GM21576 (cell line): ENCODE measurements around the gene HTRA2.

Experiments used
- ATAC-seq: cut with Tn5 transposase; IDR thresholded peaks from one replicate; pipeline ENCODE4 v1.9.1; 2021; ENCODE audit warnings: mild to moderate bottlenecking, moderate library complexity; ENCODE audit not compliant: unreplicated experiment

The HTRA2 gene

DNA sequence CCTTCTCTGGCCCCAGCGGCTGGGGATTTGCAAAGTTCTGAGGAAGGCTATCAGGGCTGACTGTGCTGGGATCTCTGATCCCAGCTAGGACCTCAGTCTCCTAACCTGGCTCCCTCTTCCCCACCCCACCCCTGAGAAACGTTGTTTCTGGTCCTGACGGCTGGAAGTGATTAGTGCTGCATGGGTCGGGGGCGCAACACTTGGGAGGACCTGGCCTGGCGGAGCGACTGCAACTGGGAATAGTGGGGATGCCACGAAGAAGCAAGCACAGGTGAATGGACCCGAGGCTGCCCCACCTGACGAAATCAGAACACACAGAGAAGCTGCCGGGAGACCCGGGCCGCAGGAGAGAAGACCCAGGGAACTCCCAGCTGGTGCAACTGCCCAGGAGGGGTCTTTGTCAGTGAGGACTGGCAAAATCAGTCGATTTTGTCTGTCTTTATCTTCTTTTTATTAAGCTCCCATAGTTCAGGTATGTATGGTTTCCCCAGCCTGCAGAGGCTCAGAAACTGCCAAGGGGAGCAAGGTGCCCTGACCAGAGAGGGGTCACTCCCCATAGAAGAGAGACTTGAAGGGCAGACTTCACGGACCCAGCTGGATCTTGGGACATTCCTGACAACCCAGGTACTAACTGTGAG lies 29.7 kb upstream of the HTRA2 start:
- ATAC-seq, result no peak

DNA sequence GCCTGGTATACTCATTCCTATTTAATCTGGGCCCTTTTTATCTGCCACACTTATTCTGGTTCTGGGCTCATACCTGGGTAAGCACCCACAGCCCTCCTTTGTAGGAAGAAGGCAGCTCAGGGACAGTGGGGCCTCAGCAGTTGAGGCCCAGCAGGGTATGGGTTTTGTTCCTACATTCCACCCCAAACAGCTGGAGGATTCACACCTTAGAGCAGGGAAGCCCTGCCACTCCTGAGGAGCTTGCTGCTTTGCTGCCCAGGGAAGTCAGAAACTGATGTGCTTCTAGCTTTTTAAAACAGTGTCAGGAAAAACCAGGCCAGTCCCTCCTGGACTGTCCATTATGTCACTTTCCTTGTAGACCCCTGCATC lies 29.2 kb upstream of the HTRA2 start:
- no peak for ATAC-seq

DNA sequence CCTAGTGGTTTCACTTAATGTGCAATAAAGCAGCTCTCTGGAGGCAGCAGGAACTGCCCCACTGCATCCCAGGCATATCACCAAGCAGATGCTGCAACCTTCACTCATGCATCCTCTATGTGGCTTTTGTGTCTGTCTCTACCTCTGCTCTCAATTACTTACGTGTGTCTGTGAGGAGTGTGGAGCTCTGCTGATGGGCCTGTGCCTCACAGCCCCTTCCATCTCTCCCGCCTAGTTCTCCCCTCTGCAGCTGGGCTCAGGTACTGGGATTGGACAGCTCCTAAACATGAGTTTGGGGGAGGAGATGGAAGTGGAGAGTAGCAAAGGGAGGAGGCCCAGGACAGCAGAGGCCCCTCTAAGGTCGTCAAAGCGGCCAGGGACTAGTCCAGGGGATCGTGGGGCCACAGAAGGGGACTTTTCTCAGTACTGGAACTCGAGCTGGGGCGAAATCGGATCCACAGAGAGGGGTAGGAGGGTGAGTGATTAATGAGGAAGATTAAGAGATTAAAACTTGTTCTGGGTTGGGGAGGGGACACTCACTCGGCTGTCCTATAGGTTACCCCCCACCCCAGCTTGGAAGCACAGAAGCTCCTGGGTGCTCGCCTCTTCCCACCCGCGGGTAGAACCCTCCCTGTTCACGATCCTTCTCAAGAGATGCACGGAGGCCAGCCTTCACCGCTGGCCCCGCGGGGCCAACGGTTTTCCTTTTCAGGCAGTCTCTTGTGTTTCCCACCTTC lies 28.2 kb upstream of the HTRA2 start:
- no peak for ATAC-seq

DNA sequence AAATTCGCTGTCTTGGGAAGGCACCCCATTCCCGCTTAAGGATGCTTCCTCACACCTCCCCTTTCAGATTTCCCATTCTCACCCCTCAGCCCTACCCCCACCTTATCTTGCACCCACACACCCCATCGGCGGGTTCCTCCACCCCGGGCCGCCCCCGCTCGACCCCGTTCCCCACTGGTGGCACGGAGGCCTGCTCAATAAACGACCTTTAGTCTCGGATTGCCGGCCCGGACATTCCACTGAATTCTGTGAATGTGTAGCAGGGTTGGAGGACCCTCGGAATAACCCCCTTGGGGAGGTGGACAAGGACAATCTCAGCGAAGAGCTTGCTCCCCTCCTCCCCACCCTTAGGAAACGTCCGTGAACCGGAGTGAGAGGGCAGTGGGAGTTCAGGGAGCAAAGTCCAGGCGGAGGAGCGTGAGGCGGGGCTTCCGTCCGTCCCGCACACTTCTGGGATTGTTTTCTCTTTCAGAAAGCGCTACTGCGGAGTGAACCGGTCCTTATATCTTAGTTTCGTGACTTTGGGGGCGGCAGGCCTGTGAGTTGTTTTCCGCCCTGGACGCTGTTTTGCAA lies 27.5 kb upstream of the HTRA2 start:
- ATAC-seq, result no peak

DNA sequence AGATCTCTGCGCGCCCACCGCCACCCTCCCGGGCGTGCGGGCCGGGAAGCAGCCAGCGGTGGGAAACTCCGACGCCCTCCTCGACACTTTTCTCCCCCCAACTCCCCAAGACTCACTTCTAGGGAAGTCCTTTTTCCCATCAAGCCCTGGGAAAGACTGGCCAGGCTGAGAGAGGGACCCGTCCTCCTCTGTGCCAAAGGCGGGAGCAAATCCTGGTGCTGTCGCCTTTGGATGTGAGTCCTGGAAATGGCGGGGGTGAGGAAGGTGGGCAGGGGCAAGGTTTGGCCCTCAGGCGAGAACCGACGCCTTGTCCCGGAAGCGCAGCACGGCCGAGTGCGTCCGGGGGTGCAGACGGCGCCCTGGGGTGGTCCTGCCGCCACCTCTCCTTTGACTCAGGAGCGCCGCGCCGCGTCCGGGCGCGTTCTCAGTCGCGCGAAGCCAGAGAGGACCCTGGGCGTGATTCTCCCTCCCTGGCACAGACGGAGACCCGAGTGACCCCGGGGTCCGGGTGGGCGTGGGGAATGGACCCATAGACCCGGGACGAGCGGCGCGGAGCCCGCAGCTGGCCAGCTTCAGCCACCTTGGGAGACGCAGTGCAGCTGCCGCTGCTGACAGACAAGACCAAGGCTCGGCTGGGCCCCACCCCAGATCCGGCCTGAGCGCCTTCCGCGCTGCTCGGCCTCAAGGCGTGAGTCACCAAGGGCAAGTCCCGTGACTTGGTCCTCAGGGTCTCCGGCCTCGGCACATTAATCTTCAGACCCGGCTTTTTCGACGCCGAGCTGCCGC lies 26.8 kb upstream of the HTRA2 start:
- no peak for ATAC-seq

DNA sequence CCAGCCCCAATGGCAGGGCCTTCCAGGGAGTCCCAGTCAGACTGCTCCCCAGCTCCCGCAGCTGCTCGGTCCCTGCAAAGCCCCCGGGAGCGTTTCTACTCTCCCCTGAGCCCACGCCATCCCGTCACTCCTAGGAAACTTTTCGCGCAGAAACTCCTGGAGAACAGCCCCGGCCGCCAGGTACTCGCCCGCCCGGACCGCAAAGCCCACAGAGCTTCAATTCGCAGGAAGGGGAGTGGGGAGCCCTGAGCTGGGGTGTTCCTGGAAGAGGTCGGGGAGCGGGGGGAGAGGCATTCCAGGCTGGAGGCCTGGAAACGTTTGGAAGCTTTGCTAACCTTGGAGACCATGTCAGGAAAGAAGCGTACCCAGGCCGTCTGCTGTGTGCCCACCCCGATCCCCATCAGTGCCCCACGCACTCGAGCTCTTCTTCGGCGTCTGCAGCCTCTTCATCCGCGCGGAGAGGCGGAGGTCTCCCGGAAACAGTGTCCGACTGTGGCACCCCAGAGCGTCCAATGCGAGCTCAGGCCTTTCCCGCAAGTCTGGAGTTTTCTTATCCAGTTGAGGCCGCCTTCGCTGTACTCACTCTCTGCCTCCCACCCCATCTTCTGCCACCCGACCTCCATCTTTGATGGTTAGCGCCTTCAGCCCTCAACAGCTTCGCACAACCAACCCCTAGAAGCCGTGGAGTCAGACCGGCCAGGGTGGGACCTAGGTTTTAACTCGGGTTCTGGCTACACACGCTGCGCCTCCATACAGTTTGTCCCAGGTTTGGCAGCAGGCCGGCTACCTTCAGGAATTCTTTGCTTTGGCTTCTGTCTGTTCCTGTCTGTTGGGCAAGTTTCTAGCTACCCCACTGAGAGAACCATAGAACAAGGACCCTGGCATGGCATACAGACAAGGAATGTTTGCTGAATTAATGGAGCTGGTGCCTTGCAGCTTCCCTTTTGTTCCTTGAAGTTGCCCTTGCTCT lies 25.9 kb upstream of the HTRA2 start:
- no peak for ATAC-seq

DNA sequence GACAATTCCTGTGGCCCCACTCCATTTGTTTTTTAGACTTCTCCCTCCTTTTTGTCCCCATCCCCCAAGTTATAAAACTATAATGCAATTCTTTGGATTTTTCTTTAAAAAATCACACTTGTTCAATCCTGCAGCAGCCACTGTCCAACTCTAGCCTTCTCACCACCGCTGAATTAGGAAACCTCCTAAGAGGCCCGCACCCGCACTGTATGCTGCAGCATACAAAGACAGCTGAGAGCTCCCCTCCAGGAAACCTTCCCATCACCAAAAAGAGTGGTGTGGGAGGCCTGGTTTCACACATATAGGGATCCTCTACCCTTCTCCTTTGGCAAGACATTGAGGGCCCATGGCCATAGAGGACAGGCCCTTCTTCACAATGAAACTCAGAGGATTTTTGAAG lies 25.1 kb upstream of the HTRA2 start:
- no peak for ATAC-seq

DNA sequence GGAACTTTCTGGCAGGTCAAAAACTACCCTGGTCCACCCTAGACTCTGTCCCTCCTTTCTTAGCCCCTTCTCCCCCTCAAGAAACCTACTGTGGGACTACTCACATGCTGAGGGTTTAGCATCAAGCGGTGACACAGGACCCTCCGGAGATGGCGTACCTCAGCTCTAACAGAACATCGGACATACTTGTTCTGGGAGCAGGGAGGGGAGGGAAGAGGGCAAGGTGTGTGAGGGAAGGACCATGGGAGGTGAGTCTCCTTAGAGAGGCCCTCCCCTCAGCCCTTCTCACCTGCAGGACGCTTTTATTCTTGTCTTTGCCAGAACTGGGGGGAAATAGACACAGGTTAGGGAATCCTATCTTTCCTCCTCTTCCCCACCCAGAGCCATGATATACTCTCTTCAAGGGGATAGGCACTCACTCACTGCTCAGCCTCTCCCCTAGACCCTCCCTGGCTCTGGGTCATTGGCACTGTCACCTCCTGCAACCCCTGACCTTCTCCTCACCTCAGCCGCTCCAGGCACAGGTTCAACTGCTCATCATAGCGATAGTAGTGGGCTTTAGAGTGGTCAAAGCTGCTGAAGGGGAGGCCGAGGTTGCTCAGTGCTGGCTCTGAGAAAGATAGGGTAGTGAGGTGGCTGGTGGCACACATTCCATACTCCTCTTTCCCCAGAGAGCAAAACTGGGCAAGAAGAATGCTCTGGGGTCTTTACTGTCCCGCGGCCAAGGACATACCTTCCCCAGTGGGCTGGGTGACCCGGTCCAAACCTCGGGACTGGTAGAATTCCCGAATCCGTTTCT lies 24.1 kb upstream of the HTRA2 start:
- ATAC-seq, result no peak

DNA sequence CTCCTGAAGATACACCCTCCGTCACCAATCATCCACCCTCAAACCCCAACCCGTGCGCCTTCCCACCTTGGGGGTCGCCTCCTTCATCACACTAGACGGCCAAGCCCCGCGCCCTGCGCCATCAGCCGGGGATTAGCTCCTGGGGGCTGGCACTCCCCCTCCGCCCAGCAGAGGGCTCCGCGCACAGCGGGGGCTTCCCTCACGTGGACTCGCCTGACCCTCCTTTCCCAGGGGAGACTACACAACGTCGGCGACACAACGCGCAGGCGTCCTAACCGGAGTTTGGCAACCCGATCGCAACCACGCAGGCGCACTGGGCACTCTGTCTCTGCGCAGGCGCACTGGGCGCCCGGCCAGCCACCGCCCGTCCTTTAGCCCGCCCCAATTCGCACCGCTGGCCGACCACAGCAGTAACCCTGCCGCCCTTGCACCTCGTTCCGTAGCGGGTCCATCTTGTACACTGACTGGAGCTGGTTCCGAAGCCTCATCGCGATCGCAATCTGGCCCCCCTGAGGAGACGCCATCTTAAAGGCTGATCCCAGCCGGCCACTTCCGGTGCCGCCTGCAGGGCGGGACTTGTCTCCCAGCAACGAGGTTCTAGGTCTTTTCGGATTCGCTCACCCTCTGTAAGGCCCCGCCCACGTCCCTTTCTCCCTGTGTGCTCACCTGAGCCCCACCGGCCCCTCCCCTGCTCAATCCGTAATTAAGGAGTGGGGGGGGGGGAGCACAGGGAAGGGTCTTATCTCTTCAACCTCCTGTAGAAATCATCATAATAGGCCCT lies 22.4 kb upstream of the HTRA2 start, which contains the start of gene PCGF1:
Gene PCGF1, minus strand, starts transcription at position 551 of the 781 bp plus-strand sequence. Its CDS starts 27 bp downstream, at position 524.
- ATAC-seq, result peak; percentile 85

DNA sequence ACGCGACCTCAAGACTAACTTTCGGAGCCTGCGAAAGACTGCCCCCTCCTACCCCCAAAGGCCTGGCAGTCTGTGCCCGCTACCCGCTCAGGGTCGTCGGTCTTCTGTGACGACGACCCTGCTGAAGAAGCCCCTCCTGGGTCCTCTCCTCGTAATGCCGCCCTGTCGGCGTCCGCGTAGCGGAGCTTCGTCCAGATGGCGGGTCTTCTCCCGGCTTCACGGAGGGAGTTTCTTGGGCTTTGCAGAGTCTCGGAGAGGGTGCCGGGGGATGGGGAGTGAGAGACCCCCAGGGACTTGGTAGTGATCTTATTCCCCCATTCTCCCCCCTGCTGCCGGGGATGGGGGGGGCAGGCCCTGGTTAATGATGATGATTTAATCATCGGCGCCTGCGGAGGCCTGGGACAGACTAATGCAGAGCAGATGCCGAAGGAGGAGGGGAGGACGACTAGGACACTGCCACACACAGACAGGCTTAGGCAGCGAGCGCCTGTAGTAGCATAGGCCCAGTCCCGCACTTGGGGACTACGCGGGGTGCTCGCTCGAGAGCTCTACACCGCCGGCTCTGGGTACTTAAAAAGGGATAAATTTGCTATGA lies 21.7 kb upstream of the HTRA2 start:
- peak; percentile 12 for ATAC-seq

DNA sequence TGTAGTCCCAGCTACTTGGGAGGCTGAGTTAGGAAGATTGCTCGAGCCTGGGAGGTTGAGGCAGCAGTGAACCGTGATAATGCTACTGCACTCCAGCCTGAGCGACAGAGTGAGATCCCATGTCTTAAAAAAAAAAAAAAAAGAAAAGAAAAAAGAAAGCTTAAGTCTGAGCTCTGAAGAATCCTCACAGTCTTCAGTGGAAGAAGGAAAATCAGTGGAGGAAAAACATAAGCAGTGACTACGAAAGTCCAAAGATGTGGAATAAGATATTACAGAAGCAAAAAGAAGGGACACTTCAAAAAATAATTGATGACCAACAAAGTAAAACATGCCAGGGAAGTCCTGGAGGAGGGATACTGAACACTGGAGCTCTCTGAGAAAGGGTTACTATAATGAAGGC lies 19.5 kb upstream of the HTRA2 start:
- ATAC-seq, result no peak

DNA sequence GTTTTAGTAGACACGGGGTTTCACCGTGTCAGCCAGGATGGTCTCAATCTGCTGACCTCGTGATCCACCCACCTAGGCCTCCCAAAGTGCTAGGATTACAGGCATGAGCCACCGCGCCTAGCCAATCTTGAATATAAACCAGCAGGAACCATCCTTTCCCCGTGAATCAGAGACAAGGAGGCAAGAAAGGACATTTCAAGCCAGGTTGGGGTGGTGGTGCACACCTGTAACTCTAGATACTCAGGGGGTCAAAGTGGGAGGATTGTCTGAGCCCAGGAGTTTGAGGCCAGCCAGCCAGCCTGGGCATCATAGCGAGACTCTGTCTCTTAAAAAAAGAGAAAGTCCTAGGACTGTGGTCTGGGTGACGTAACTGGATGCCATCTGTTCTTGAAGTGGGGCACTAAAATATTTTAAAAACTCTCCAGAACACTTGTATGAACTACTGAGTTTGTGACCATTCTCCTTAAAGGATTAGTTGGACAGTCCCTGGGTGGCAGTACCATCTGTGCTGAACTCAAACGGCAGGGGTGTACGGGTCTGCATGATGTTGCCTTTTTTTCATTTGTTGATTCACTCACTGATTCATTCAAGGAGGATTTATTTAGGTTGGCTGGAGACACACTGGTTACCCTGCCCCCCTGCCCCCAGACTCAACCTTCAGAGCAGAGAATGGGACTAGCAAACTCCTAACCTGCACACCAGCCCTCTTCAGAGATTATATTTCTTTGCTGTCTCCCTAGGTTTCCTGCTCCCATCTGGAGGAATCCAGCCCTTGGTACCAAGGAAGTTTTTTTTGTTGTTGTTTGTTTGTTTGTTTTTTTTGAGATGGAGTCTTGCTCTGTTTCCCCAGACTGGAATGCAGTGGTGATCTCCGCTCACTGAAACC lies 18.4 kb upstream of the HTRA2 start:
- ATAC-seq, result no peak

DNA sequence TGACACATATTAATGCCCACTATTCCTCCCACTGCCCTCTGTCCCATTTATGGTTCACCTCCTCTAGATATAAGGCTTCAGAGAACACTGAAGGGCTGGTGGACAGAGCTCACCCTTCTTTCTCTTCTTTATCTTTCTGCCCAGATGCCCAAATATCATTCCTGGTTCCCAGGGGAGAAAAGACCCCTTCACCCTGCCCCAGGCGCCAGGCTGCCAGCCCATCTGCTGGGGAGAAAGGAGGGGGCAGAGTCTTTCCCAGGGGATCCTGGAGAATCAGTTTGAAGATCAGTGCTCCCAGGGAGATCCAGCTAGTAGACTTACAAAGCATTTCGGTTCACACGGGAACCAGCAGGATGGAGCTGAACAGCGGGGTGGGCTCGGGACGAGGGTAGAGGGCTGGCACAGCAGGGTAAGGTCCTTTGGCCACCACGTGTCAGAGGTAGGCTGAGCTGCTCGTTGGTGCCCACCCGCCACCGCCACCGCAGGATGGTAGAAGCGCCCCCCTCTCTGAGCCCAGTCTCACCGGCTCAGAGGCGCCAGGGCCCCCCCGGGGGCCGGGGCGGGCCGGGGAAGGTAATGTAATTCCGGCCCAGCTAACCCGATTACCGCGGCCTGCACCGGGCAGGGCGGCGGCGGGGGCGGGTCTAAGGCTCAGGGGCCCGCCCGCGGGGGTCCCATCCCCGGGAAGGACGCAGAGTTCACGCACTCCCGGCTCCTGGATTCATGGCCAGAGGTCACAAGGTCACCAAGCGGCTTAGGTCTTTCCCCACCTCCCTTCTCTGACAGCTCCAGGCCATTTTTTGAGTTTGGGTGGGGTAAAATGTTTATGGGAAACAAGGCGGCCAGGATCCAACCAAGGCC lies 16.8 kb upstream of the HTRA2 start:
- ATAC-seq, result no peak

DNA sequence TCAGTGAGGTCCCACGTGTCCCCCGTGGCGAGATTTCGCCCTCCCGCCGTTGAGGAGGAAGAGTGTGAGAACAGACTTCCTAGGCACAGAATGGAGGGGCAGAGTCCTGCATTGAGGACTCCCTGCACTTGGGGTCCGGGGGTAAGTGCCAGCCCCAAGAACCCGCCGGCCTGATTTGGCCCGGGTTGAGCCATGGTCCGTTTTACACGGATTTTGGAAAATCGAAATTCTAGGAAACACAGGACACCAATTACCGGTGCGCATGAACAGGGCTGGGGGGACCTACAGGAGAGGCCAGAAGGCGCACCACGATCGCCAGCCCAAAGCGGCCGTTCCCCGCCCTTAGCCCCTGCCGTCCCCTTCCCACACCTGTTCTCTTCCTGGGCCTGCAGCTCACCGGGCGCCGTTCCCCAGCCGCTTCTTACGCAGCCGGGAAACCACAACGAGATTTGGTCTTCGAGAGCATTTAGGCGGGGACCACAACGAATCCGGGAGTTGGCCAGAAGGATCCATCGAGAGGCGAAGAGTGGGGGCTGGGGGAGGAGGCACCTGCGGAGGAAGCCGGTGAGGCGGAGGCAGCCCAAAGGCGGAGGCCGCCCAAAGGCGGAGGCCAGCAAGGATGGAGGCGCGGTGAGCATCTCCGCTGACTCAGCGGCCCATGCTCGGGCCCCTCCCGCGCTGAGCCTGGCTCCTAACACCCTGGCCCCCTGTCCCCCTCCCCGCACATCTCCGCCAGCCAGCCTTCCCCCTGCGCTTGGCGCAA lies 15.9 kb upstream of the HTRA2 start:
- no peak for ATAC-seq

DNA sequence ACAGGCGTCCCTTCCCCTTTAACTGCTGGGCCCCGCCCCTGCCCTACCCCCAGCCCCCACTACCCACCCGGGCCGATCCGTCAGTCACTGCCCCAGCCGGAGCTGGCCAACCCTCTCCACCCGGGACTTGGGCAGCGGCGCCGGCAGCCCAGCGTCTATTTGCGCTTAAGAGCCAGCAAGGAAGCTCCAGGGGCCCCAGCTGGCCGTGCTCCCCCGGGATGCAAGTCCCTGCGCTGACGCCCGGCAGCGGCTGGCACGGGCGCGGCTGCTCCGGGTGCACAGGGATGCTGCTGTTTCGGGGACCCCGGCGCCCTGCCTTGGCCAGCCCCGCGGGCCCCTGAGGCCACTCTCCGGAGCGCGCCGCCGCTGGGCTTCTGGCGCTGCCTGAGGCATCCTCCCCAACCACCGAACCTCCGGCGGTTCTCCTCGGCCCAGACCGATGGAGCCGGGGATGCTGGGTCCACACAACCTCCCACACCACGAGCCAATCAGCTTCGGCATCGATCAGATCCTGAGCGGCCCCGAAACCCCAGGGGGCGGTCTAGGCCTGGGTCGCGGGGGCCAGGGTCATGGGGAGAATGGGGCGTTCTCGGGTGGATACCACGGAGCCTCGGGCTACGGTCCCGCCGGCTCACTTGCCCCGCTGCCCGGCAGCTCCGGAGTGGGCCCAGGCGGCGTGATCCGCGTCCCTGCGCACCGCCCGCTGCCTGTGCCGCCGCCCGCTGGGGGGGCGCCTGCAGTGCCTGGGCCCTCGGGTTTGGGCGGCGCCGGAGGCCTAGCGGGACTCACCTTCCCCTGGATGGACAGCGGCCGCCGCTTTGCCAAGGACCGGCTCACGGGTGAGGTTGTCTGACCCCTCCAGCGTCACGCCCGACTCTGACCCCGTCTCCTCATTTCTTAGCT lies 15.1 kb upstream of the HTRA2 start, which contains the start of gene TLX2:
Gene TLX2, plus strand, starts transcription at position 83 of the 903 bp plus-strand sequence. Its CDS starts 357 bp downstream, at position 440.
- ATAC-seq, result no peak
